DND-41 (cell line): ENCODE measurements around the gene EREG.

Experiments used
- EZH2 ChIP-seq: IDR thresholded peaks from 3 replicates; pipeline ENCODE4 v1.6.1; 2012; ENCODE audit warnings: borderline replicate concordance, low read depth, mild to moderate bottlenecking, moderate library complexity, low read length, inconsistent platforms; ENCODE audit not compliant: severe bottlenecking
- TF ChIP-seq, protein P1 (sequence below): IDR thresholded peaks from 2 replicates; pipeline ENCODE4 v1.5.1; 2012; ENCODE audit warnings: borderline replicate concordance, low read length, moderate library complexity, mild to moderate bottlenecking; ENCODE audit not compliant: poor library complexity, severe bottlenecking; ENCODE audit errors: extremely low read depth

DNA sequence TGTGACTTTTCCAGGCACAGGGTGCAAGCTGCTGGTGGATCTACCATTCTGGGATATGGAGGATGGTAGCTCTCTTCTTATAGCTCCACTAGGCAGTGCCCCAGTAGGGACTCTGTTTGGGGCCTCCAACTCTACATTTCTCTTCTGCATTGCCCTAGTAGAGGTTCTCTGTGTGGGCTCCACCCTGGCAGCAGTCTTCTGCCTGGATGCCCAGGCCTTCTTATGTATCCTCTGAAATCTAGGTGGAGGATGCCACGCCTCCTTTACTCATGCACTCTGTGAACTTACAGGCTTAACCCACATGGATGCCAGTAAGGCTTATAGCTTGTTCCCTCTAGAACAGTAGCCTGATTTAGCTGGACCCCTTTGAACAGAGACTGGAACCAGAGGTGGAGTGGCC, 20.9 kb upstream of the EREG start:
- TF ChIP-seq, protein P1, sequence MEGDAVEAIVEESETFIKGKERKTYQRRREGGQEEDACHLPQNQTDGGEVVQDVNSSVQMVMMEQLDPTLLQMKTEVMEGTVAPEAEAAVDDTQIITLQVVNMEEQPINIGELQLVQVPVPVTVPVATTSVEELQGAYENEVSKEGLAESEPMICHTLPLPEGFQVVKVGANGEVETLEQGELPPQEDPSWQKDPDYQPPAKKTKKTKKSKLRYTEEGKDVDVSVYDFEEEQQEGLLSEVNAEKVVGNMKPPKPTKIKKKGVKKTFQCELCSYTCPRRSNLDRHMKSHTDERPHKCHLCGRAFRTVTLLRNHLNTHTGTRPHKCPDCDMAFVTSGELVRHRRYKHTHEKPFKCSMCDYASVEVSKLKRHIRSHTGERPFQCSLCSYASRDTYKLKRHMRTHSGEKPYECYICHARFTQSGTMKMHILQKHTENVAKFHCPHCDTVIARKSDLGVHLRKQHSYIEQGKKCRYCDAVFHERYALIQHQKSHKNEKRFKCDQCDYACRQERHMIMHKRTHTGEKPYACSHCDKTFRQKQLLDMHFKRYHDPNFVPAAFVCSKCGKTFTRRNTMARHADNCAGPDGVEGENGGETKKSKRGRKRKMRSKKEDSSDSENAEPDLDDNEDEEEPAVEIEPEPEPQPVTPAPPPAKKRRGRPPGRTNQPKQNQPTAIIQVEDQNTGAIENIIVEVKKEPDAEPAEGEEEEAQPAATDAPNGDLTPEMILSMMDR, result no peak
- TF ChIP-seq EZH2, result no peak
